GM12878 (cell line): ENCODE data around the gene RBM19. TPM values are rescaled to one million over a fixed set of nuclear protein-coding genes. Genes with fewer than 3 reads are reported as not detected.
A peak's percentile ranks its signal among the peaks of the same experiment; 100 is the strongest.
"Not testable (repeated sequence)": the region's sequence is repeated elsewhere in the genome, so short reads cannot be mapped to it uniquely, and the experiment has no call there.

Source experiments
- ATAC-seq: fragments of 200-7000 bp; cut with Tn5 transposase; 3 replicates; pipeline ENCODE4 v1.9.1; 2020; ENCODE audit warnings: mild to moderate bottlenecking, moderate library complexity
- BruUV-seq: library from RNA; stranded (reverse); fragments of 400-500 nt; replicated peaks from 2 replicates; lab custom pipeline; 2021; lab: Mats Ljungman, UMichigan
- CTCF ChIA-PET: fragments of 300-600 bp; sonication (Branson Sonifier 250); formaldehyde crosslinking; extraction: SDS; loops from one replicate; lab custom pipeline; 2021; ENCODE audit warnings: inconsistent platforms; lab: Yijun Ruan, JAX
- POLR2A ChIA-PET: fragments of 350-600 bp; formaldehyde crosslinking; extraction: SDS; loops from one replicate; lab custom pipeline; 2021; ENCODE audit warnings: inconsistent platforms; lab: Charles Lee
- RAD21 ChIA-PET: fragments of 300-600 bp; sonication (Branson Sonifier 250); formaldehyde crosslinking; loops from one replicate; lab custom pipeline; 2023; ENCODE audit warnings: antibody characterized with exemption; ENCODE audit not compliant: unreplicated experiment; lab: Charles Lee
- SMC1A ChIA-PET: fragments of 300-600 bp; sonication (Branson Sonifier 250); formaldehyde crosslinking; loops from one replicate; lab custom pipeline; 2023; ENCODE audit not compliant: unreplicated experiment, uncharacterized antibody; lab: Charles Lee
- DNase-seq: peaks from one replicate; pipeline ENCODE4 v3.0.0-alpha.2; 2011; ENCODE audit warnings: low read depth, low spot score
- FAIRE-seq: peaks from 3 replicates; lab custom pipeline; 2011; peaks lifted over from hg19 to GRCh38; lab: Jason Lieb, UNC
- H2AFZ ChIP-seq: 2 replicates; pipeline ENCODE4 v1.6.0; 2011; ENCODE audit warnings: low read depth, low read length, control low read depth; ENCODE audit not compliant: control insufficient read depth
- H3K27ac ChIP-seq: 2 replicates; pipeline ENCODE4 v1.5.1; 2011; ENCODE audit warnings: control low read depth; ENCODE audit not compliant: control insufficient read depth, insufficient read depth
- H3K27me3 ChIP-seq, 2 experiments: replicated peaks in 1 of 2; 2 replicates each; pipeline versions ENCODE4 v1.6.0 to v1.6.1; 2011; ENCODE audit warnings: low read length in 1 of 2; ENCODE audit not compliant: control insufficient read depth in 2 of 2, insufficient read depth in 2 of 2
- H3K36me3 ChIP-seq, 2 experiments: 2 replicates each; pipeline ENCODE4 v1.5.1; 2011; ENCODE audit warnings: low read length in 1 of 2; ENCODE audit not compliant: control insufficient read depth in 2 of 2, insufficient read depth in 2 of 2
- H3K4me1 ChIP-seq: 2 replicates; pipeline ENCODE4 v1.6.1; 2011; ENCODE audit warnings: mild to moderate bottlenecking, low read length, moderate library complexity, mixed read lengths; ENCODE audit not compliant: control insufficient read depth, insufficient read depth
- H3K4me2 ChIP-seq: 2 replicates; pipeline ENCODE4 v1.6.0; 2011; ENCODE audit warnings: control low read depth; ENCODE audit not compliant: control insufficient read depth, insufficient read depth
- H3K4me3 ChIP-seq: fragments of 200-600 bp; sonication (generic); 2 replicates; pipeline ENCODE4 v1.5.1; 2016
- H3K79me2 ChIP-seq: 2 replicates; pipeline ENCODE4 v1.6.0; 2011; ENCODE audit warnings: low read length; ENCODE audit not compliant: control insufficient read depth, insufficient read depth
- H3K9ac ChIP-seq: 2 replicates; pipeline ENCODE4 v1.8.0; 2011; ENCODE audit warnings: low read length, control low read depth, mixed read lengths; ENCODE audit not compliant: control insufficient read depth, insufficient read depth
- H3K9me3 ChIP-seq: replicated peaks from 3 replicates; pipeline ENCODE4 v1.5.1; 2011; ENCODE audit warnings: mild to moderate bottlenecking, low read length; ENCODE audit not compliant: control insufficient read depth, insufficient read depth
- H4K20me1 ChIP-seq: 2 replicates; pipeline ENCODE4 v1.6.0; 2011; ENCODE audit not compliant: control insufficient read depth, insufficient read depth
- BHLHE40 ChIP-seq, 2 experiments: fragments of 450-650 bp in 1 of 2; IDR thresholded peaks; 2 replicates each; pipeline ENCODE4 v1.6.1; 2011 to 2017; ENCODE audit warnings: low read depth in 2 of 2, borderline replicate concordance in 1 of 2, improper control_type of control experiment in 1 of 2, low read length in 1 of 2, mild to moderate bottlenecking in 1 of 2
- RBBP5 ChIP-seq: fragments of 200-600 bp; sonication (generic); conservative IDR thresholded peaks from 2 replicates; pipeline ENCODE4 v1.6.1; 2016
- ZNF24 ChIP-seq: fragments of 450-650 bp; IDR thresholded peaks from 2 replicates; pipeline ENCODE4 v1.6.1; 2017; ENCODE audit warnings: antibody characterized with exemption, mild to moderate bottlenecking
- WGBS: methylation state at CpG from one replicate; pipeline ENCODE4 v1.1.6; 2016; ENCODE audit warnings: low lambda C conversion rate; ENCODE audit not compliant: insufficient replicate concordance, insufficient coverage; ENCODE audit errors: missing lambda C conversion rate; 5-methylcytosine and 5-hydroxymethylcytosine counted together
- in situ Hi-C: fragments of 300-500 bp; cut with MboI; formaldehyde crosslinking; loops from 9 replicates; pipeline ENCODE4 v1.14.3; 2018; ENCODE audit warnings: mixed read lengths
- intact Hi-C: fragments of 100-400 bp; cut with micrococcal nuclease; formaldehyde crosslinking; loops from one replicate; pipeline ENCODE4 v1.14.2; 2022; ENCODE audit not compliant: unreplicated experiment
- polyA plus RNA-seq, 11 experiments: library from polyadenylated mRNA; depleted of rRNA in 4 of 11; unstranded in 6 of 11; stranded (reverse) in 5 of 11; fragments of >200 nt; fragmentation: Nextera tagmentation in 4 of 11; fragmentation: Illumina TruSeq in 1 of 11; extraction: Ambion mirVana in 4 of 11; extraction: Trizol in 1 of 11; gene quantifications; 1 replicate in 1 of 11; 2 replicates in 10 of 11; pipeline versions ENCODE4 v1.2.1 to v1.2.3, GENCODE V29; 2011 to 2016; ENCODE audit warnings: inconsistent platforms in 2 of 11, missing spikeins in 2 of 11, low read depth in 1 of 11
- total RNA-seq, 4 experiments: library from RNA; depleted of rRNA in 3 of 4; stranded (reverse); fragments of >200 nt in 3 of 4; fragmentation: Illumina TruSeq in 1 of 4; extraction: Trizol in 1 of 4; gene quantifications; 2 replicates each; pipeline versions ENCODE4 v1.2.1 to v1.2.3, GENCODE V29; 2013 to 2021
- TF ChIP-seq, protein P1 (sequence below): fragments of 450-650 bp; IDR thresholded peaks from 2 replicates; pipeline ENCODE4 v1.6.1; 2016; ENCODE audit warnings: mild to moderate bottlenecking

Gene RBM19
- total and polyA plus RNA-seq, 10 of the 15 experiments (the other 5 are each of a cell fraction or from before 2014, with no cell fraction given): 4.2 to 42.9 (median 28.4) TPM

DNA sequence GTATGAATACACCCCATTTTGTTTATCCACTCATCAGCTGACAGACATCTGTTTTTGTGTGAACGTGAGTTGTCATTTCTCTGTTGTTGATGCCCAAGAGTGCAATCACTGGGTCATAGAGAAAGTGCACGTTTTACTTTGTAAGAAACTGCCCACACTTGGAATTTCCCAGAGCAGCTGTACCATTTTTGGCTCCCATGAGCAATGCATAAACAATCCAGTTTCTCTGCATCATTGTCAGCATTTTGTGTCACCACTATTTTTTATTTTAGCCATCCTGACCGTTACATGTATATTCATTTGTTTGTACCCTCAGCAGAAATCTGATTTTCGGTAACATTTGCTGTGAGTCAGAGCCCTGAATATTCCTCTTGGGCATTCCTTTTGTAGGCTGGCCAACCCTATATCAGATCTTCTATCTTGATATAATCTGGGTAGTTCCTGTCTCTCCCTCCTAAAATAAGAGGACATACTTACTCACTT lies 62.7 kb downstream of the RBM19 start:
- Histone ChIP-seq H3K9ac (no peak overlapping the region), H3K4me1 (no peaks in the 10 kb centered on the region), H3K9me3 (no peaks in the 10 kb centered on the region), H3K79me2 (no peaks in the 10 kb centered on the region), H3K36me3 (peaks cover 0 to 4% of the 10 kb centered on the region in 2 experiments), H3K27ac (no peak overlapping the region), H4K20me1 (no peaks in the 10 kb centered on the region), H2AFZ (no peak overlapping the region), H3K4me3 (no peak overlapping the region), H3K4me2 (no peak overlapping the region), H3K27me3 (no peaks in the 10 kb centered on the region)
- no TSS peak for BruUV-seq
- in situ Hi-C loops (no loop called here), intact Hi-C loops (no loop called here)
- peak; percentile 17 for DNase-seq
- TF ChIP-seq, protein P1, sequence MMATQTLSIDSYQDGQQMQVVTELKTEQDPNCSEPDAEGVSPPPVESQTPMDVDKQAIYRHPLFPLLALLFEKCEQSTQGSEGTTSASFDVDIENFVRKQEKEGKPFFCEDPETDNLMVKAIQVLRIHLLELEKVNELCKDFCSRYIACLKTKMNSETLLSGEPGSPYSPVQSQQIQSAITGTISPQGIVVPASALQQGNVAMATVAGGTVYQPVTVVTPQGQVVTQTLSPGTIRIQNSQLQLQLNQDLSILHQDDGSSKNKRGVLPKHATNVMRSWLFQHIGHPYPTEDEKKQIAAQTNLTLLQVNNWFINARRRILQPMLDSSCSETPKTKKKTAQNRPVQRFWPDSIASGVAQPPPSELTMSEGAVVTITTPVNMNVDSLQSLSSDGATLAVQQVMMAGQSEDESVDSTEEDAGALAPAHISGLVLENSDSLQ: peak; percentile 37; the same call in 1 of the 2 replicates
- peak; percentile 82 to 84 for TF ChIP-seq BHLHE40 (IDR thresholded peaks at IDR 0.05; ENCODE audit: borderline replicate concordance in 1 of 2, low read depth in 2 of 2, low read length in 1 of 2)
- no peak for TF ChIP-seq RBBP5
- ATAC-seq: peak; percentile 31
- CTCF ChIA-PET: interaction anchor here (1.0 to 1.4 kb wide), 2 partner anchors 11 to 442 kb away, joined by 3 to 4 read pairs; no protein-coding TSS in a partner anchor
- SMC1A ChIA-PET: no interaction called here
- WGBS: 18% methylated on average over 4 of the region's 4 CpGs
- RAD21 ChIA-PET: interaction anchor here (0.5 kb wide), 1 partner anchor 635 kb away, joined by 3 read pairs; no protein-coding TSS in a partner anchor
- no peak for FAIRE-seq
- POLR2A ChIA-PET: no interaction called here

GRCh38 chr12:113901319-113901718 lies 64.8 kb downstream of the RBM19 start:
- H3K27me3 ChIP-seq, H3K27ac ChIP-seq, intact Hi-C loops, ATAC-seq, H3K4me3 ChIP-seq, CTCF ChIA-PET, DNase-seq, H3K79me2 ChIP-seq, FAIRE-seq, H3K4me1 ChIP-seq, H2AFZ ChIP-seq, BruUV-seq, H4K20me1 ChIP-seq, SMC1A ChIA-PET, H3K4me2 ChIP-seq, POLR2A ChIA-PET, RAD21 ChIA-PET, in situ Hi-C loops, H3K9me3 ChIP-seq, H3K36me3 ChIP-seq, H3K9ac ChIP-seq: not testable (repeated sequence)
- TF ChIP-seq ZNF24: 0 out of 2 replicates have a peak, but pooled peaks have one; percentile 45
- 93% methylated on average over 5 of the region's 6 CpGs for WGBS
